ENCODE measurements around the gene RANBP1.

The RANBP1 gene

DNA sequence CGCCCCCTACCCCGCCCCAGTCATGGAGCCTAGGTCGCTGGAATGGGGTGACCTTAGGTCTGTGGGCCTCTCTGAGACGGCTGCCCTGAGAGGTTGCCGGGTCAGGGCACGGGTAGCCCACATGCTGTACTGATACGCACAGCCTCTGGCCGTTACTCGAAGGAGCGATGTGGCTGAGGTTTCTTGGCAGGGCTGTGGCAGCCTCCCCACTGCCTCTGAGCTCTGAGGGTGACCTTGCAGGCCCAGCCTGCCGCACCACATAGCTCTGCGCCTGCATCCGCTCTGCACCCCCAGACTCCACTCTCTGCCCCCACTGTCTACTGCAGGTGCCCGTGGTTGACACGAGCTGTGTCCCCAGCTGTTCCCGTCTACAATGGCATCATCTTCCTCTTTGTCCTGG lies 23.0 kb downstream of the RANBP1 start:
- no peak for DNase-seq

DNA sequence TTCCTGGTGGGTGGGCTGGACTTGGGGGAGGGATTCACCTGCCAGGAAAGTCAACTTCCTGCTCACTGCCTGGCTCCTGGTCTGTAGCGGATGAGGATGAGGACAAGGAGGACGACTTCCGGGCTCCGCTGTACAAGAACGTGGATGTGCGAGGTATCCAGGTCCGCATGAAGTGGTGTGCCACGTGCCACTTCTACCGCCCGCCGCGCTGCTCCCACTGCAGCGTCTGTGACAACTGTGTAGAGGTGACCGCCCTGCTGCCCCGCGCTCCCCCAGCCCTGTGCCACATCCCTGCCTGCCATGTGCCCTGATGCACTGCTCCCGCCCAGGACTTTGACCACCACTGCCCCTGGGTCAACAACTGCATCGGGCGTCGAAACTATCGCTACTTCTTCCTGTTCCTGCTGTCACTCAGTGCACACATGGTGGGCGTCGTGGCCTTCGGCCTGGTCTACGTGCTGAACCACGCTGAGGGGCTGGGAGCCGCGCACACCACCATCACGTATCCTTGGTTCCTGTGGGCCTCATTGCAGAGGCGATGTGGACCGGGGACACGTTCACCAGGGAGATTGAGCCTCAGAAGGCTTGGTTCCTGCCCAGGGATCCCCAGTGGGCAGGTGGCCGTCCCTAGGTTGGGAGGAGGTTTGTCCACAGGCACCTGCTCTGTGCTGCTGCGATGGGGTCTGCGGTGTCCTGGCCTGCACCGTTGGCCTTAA lies 23.6 kb downstream of the RANBP1 start:
- no peak for DNase-seq

DNA sequence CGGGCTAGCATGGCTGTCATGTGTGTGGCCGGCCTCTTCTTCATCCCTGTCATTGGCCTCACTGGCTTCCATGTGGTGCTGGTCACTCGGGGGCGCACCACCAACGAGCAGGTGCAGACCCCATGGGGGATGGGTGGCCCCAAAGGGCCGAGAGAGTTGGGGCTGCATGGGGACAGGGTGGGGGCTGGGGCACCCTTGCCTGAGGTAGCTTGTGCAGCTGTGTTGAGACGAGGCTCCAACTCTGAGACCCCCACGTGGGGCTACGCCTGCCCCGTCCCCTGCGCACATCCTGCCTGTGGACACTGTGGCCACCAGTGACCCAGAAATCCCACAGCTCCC lies 24.2 kb downstream of the RANBP1 start:
- no peak for DNase-seq

DNA sequence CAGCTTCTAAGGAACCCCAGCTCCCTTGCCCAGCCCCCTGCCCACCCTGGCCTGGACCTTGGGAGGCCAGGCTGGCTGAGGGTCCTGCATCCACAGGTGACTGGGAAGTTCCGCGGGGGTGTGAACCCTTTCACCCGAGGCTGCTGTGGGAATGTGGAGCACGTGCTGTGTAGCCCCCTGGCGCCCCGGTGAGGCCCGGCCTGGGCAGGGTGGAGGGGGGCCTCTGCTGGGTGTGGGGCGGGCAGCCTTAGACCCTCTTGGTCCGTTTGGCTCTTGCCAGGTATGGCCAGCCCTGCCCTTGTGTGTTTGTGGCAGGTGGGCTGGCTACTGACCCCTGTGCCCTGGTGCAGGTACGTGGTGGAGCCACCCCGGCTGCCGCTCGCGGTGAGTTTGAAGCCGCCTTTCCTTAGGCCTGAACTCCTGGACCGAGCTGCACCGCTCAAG lies 24.6 kb downstream of the RANBP1 start:
- no peak for DNase-seq

DNA sequence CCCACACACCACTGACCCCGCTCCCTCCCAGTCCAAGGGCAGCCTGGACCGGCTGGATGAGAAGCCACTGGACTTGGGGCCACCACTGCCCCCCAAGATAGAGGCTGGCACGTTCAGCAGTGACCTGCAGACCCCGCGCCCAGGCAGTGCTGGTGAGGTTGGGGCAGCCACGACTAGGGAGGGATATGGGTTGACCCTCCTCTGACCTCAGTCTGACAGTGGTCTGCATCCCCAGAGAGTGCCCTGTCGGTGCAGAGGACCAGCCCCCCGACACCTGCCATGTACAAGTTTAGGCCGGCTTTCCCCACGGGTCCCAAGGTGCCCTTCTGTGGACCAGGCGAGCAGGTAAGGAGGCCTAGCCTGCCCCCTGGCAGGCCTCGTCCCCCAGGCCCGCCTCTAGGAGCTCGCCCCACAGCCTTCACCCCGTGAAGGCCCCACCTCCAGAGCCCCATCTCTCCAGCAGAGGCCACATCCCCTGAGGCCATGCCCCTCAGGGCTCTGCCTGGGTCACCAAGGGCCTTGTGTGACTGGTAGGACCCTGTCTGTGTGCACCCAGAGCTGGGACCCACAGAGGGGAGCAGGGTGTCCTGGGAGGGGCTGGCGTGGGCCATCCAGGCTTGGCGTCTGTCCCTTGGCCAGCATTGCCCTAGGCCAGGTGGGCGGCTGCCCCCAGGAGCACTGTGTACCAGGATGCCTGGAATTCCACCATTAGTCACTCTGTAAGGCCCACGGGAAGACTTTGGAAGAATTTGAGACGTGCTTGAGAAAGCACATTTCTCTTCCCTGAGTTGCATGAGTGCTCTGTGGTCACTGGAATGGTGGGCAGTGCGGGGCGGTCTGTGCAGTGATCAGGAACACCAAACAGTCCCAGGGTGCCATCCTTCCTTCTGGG lies 25.5 kb downstream of the RANBP1 start:
- DNase-seq = no peak

DNA sequence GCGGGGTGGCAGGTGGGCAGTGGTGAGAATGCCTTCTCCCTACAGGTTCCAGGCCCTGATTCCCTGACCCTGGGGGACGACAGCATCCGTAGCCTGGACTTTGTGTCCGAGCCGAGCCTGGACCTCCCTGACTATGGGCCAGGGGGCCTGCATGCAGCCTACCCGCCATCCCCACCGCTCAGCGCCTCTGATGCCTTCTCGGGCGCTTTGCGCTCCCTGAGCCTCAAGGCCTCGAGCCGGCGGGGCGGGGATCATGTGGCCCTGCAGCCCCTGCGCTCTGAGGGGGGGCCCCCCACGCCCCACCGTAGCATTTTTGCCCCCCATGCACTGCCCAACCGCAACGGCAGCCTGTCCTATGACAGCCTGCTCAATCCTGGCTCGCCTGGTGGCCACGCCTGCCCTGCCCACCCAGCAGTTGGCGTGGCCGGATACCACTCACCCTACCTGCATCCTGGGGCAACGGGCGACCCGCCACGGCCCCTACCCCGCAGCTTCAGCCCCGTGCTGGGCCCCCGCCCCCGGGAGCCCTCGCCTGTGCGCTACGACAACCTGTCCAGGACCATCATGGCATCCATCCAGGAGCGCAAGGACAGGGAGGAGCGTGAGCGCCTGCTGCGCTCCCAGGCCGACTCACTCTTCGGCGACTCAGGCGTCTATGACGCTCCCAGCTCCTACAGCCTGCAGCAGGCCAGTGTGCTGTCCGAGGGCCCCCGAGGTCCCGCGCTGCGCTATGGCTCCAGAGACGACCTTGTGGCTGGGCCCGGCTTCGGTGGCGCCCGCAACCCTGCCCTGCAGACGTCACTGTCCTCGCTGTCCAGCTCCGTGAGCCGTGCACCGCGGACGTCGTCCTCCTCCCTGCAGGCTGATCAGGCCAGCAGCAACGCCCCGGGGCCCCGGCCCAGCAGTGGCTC lies 27.1 kb downstream of the RANBP1 start:
- DNase-seq = no peak

DNA sequence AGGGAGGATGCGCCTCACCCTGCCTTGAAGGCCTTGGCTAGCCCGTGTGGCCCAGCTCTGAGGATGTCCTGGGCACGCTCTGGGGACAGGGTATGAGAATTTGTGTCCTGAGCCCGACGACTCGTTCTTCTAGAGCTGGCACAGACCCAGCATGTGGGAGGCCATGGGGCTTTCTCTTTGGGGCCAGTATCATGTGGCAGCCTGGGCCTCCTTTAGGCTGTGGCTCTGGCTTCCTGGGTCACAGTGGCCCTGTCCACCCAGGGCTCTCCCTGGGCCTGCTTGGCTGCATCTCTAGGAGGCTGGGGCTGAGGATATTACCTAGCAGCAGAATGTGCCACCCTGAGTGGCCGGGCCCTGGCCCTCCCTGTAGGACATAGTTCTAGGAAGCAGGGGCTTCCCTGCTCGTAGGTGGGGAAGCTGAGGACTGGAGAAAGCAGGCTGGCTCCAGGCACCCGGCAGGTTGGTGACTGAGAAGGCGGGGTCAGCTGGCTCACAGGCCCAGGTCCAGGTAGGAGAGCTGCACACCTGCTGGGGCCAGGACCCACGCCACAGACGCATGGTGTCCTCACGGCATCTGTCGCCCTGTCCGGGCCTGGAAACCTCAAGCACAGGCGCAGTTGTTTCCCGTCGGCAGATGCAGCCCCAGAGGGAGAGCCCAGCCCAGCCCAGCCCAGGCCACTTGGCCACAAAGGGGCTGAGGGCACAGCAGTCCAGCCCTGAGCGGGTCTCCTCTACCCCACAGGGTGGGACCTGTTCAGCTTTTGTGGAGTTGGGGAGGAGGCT lies 28.2 kb downstream of the RANBP1 start:
- no peak for DNase-seq

DNA sequence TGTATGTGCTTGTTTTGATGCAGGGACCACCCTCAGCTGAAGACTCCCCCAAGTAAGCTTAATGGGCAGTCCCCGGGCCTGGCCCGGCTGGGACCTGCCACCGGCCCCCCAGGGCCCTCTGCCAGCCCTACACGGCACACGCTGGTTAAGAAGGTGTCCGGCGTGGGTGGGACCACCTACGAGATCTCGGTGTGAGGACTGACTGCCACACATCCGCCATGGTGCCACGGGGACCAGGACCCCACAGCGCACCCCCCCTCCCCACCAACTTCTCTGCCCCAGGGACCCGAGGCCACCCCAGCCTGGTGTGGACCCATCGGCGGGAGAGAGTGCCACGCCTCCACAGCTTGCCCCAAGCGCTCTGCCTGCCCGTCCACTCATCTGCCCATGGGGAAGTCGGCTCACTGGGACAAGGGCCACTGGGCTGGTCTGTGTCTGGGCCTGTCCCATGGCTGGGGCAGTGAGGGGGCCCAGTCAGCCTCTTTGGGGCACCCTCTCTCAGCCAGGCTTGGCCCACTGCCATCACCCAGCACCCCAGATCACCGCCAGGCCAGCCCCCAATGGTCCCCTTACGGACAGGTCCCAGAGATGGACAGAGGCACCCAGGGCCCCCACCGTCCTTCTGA lies 29.4 kb downstream of the RANBP1 start:
- no peak for DNase-seq

DNA sequence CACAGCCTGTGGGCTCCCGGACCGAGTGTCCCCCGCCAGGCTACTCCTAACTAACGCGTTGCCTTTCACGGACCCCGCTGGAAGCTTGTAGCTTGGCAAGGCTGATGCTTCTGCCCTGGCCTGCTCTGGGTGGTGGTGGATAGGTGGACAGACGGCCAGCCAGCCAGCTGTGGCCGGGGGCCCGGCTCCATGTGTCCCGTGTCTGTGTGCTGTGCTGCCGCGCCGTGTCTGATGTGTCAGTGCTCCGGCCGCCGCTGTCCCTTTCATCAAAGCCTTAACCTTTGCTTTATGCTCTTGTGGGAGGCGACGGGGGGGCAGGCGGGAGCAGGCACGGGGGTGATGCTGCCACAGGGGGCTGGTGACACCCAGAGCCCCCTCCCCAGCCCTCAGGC lies 29.9 kb downstream of the RANBP1 start:
- DNase-seq = no peak

DNA sequence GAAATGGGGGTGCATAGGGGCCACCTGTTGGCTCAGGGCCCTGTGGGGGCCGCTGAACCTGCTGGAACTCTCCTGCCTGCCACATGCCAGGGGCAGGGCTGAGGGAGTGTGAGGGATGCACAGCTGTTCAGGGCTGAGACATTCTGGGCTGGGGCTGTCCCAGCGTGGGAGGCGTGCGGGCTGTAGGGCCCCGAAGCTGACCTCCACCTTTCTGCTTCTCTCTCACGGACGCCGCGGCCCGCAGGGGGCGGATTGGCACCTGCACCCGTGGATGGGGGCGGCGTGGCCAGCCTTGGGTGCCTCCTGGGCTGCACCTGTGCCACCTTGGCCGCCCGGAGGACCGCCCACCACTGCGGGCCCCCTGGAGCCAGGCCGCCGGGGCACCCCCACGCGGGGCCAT lies 30.9 kb downstream of the RANBP1 start:
- no peak for DNase-seq

DNA sequence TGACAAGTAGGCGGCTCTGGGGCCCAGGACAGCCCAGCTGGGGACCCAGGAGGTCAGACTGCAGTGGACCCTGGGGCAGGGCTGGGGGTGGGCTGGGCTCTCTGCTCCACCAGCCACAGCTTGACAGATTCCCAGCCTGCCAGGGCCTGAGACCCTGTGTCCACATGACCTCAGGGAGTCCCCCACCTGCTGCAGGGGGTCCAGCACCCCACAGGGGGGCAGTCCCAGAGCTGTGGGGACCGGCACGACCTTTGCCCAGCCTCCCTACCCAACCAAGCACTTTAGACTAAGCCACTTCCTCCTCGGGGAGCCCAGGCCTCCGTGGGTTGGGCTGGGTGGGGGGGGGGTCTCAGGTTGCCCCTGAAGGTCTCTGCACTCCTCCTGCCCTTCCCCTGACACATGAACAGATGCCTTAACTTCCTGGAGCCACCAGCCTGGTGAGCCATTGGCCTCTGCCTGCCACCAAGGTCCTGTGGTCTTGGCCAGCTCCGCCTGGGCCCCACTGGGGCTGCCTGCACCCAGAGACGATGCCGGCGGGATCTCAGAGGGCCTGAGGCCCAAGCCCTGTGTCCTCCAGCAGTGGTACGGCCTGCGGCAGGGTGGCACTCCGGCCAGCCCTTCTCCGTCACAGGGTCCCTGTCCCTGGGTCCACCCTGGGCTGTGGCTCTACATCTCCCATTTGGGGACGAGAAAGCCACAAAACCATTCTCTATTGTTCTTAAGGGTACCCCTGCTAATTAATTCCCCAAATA lies 31.5 kb downstream of the RANBP1 start:
- no peak for DNase-seq

DNA sequence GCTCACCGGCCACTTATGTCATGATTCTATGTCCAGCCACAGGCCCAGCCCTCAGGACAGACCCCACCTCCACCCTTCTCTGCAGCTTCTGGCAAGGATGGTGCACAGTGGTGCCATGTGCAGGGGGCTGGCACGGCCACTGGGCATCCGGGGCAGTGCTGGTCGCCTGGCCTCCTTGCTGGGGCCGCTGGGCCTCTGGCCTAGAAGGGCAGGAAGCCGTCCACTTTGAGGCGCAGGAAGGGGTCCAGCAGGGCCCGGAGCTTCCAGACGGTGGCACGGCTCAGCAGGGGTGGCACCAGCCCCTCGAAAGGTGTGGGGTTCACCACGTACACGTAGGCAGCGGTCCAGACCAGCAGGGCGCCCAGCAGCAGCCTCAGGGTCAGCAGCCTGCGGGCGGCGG lies 32.5 kb downstream of the RANBP1 start:
- DNase-seq = no peak

DNA sequence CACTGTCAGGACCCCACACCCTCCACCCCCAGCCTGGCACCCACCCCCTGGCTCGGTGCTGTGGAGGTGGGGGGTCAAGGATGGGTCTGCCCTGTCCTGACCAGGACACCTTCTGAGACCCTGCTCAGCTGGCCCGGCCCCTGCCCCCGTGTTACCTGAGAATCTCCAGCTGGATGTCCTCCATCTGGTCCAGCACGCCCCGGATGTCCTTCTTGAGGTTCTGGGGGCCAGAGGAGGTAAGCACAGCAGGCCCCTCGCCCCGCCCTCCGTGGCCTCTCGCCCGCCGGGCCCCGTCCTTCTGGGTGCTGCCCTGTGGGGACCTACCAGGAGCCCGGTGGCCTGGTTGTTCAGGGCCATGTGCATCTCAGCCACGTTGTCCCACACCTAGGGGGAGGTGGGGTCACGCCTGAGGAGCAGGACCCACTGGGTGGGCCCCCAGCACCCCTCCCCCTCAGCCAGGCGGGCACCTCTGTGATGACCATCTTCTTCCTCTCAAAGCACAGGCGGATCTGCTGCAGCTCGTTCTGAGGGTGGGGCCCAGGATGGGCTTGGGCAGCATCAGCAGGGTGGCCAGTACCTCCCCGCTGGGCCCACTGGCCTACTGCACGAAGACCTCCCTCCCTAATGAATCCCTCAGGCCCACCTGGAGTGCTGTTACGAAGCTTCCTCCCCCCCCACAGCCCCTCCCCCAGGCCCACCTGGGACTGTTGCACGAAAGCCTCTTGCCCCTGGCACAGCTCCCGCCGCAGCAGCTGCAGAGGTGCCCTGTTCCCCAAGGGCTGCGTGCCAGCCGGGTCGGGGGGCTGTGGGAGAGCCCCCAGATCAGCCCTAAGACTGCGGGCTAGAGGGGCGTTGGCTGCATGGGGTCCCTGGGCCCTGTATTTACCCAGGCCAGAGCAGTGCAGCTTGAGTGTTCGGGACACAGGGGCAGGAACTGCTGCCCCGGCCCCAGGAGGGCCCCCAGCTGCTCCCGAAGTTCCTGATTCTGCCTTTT lies 33.6 kb downstream of the RANBP1 start:
- no peak for DNase-seq

DNA sequence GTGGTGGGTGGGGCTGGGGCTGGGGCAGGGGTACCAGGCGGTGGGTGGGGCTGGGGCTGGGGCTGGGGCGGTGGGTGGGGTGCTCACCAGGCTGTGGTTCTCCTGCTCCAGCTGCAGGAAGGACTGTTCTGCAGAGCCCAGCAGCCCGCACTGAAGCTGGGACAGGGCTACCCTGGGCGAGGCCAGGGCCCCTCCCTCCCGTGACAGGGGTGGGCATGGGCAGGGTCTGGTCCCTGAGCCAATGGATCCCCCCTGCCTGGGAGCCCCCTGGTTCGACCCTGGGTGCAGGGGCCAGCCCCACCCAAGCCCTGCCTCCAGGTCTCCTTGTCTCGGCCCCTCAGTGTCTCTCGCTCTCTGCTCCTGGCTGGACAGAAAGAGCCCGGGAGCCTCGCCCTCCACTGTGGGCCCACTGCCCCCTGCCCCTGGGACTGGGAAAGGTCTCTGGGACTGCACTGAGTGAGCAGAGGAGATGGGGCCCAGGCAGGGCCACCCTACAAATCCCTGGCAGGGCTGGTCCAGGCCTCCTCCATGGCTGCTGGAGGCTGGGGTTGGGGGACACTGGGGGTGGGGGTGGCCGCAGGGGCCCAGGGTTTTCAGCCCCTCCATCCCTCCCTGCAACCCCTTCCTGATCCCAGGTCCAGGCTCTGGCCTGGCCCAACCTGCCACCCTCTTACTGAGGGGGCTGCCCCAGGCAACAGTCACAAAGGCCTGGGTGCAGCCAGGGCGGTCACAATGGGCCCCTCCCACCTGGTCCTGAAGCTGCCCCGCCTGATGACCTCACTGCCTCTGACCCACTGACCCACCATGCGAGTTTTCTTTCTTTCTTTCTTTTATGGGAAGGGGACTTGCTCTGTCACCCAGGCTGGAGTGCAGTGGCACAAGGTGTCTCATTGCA lies 34.7 kb downstream of the RANBP1 start, which contains the start of gene CCDC188:
Gene CCDC188, minus strand, starts transcription at position 675 of the 895 bp plus-strand sequence. Its CDS starts 69 bp downstream, at position 606.
- no peak for DNase-seq

DNA sequence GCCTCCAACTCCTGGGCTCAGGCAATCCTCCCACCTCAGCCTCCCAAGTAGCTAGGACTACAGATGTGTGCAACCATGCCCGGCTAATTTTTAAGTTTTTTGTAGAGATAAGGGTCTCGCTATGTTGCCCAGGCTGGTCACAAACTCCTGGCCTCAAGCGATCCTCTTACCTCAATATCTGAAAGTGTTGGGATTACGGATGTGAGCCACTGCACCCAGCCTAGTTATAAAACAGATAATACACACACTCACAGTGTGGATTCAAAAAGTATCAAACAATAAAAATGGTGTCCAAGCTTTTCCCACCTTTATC lies 35.3 kb downstream of the RANBP1 start:
- DNase-seq = no peak

DNA sequence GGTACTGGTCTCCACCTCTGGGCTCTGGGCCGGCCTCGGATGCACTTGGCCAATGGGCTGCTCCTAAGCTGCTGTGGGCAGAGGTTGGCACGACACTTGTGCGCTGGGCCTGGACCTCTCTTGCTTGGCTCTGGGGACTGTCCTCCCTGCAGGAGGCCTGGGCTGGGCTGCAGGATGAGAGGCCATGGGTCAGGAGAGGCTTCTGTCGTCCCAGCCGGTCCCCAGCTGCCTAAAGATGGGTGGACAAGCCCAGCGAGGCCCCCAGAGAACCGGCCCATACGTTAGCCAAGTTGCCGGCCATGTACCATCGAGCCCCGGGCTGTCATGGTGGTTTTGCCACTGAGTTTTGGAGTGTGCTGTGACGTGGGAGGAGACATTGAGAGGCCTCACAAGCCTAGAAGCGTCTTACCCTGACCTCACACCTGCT lies 36.6 kb downstream of the RANBP1 start:
- no peak for DNase-seq

DNA sequence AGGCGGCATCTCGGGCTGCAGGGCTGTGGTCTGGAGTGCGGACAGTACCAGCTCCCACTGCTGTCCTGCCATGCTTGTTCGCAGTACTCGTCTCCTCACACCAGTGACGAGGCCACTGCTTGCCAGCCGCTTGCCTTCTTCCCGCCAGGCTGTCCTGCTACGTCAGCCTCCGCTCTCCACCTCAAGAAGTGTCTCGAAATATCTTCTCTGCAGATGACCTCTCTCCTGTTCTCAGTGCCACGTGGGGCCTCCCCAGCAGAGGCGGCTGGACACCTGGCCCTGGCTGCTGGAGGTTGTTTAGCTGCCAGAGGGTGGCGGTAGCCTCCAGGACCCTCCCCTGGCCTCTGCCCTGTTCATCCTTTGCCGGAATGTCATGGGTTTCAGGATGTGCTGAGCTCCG lies 38.0 kb downstream of the RANBP1 start:
- DNase-seq = no peak

DNA sequence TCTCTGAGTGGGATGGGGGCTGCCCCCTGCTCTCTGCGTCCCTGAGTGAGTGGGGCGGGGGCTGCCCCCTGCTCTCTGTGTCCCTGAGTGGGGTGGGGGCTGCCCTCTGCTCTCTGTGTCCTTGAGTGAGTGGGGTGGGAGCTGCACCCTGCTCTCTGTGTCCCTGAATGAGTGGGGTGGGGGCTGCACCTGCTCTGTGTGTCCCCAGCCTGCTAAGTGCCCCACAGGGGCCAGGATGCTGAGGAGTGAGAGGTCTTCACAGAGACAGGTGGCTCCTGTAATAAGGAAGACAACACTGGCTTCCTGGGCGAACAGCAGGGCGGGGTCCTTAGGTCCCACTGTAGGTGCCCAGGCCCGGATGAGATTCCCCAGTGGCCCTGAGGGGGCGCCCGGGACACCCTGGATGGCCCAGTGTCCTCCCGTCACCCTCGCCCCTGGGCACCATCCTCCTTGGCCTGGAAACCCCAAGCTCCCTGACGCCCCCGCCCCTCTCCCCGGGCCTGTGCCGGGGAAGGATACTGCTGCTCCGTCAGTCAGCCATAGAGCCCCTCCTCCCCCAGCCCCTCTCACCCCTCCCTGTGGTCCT lies 38.8 kb downstream of the RANBP1 start:
- DNase-seq = no peak

Data from GDM1 (cell line).